HuH-7 (cell line): ENCODE data around the gene CDK4.

Source experiments
- DNase-seq: peaks from one replicate; pipeline ENCODE4 v3.0.0; 2011; ENCODE audit warnings: low spot score

Gene CDK4

GRCh38 chr12:57755454-57756372 lies 3.6 kb upstream of the CDK4 start:
- DNase-seq = peak; percentile 62

DNA sequence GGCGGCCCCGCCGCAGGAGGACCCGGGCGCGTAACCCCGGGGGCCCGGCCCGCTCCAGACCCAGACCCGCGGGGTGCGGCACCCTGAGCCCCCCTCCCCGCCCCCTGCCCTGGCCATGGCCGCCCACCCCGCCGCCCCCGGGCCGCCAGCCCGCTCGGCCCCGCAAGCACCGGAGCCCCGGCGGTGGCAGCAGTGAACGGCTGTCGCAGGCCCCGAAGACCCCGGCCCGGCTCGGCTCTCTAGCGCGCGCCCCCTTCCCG lies 3.0 kb upstream of the CDK4 start:
- DNase-seq = no peak

GRCh38 chr12:57754411-57755193 lies 2.5 kb upstream of the CDK4 start, which contains the start of gene MARCHF9:
Gene MARCHF9, plus strand, starts transcription at chr12:57755103. Its CDS starts 426 bp downstream, at chr12:57755529.
- peak; percentile 88 for DNase-seq

- DNase-seq = no peak
Measured at GRCh38 chr12:57753756-57754337, 1.7 kb upstream of the CDK4 start.

GRCh38 chr12:57752668-57753000 lies 524 bp upstream of the CDK4 start:
- DNase-seq = no peak

GRCh38 chr12:57751432-57751787 lies 700 bp downstream of the CDK4 start:
- DNase-seq = no peak

DNA sequence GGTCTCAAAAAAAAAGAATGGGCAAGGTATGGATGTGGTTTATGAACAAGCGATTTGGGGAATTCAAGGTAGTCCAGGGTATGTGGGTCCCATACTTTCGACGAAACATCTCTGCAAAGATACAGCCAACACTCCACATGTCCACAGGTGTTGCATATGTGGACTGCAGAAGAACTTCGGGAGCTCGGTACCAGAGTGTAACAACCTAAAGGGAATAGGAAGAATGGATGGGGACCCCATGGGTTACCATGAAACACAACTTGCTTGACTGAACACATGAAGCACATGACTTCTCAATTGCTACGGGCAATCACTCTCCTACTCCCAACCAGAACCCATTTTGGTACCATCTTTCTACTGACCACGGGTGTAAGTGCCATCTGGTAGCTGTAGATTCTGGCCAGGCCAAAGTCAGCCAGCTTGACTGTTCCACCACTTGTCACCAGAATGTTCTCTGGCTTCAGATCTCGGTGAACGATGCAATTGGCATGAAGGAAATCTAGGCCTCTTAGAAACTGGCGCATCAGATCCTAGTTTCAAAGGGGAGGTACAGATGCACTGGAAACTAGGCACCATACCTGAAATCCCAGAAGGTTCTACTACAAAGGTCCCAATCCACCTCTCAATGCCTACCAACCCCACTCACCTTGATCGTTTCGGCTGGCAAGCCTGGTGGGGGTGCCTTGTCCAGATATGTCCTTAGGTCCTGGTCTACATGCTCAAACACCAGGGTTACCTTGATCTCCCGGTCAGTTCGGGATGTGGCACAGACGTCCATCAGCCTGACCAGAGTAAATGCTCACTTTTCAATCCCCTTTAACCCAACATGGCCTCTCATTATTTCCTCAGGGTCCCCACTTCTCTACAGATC lies 1.3 kb downstream of the CDK4 start:
- DNase-seq = no peak

DNA sequence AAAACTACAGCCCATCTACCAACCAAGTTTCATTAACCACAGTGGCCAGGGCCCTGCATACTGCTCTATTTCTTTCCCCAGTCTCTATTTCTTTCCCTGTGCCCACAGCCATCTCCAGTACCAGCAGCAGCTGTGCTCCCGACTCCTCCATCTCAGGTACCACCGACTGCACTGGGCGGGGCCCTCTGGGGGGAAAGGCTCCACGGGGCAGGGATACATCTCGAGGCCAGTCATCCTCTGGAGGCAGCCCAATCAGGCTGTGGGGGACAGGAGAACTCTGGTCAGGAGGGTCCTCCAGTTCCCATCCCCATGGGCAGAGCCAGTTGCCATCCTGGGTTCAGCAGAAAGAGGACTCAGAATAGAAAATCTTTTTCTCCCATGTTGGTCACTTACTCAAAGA lies 3.0 kb downstream of the CDK4 start:
- DNase-seq = no peak

GRCh38 chr12:57746025-57746424 lies 6.1 kb downstream of the CDK4 start:
- no peak for DNase-seq

DNA sequence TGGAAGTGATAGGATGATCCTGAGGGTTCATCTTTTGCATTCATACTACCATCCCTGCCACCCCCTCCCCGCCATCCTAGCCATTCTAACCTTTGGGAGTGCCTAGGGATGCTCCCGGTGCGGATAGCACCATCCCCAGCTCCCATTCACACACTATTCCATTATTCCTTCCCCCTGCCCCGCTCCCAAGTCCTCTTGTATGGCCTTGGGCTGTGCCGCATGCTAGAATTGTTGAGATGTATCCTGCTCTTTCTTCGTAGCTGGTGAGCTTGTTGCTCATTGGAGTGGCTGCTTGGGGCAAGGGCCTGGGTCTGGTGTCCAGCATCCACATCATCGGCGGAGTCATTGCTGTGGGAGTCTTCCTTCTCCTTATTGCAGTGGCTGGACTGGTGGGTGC lies 6.6 kb downstream of the CDK4 start:
- DNase-seq = no peak

DNA sequence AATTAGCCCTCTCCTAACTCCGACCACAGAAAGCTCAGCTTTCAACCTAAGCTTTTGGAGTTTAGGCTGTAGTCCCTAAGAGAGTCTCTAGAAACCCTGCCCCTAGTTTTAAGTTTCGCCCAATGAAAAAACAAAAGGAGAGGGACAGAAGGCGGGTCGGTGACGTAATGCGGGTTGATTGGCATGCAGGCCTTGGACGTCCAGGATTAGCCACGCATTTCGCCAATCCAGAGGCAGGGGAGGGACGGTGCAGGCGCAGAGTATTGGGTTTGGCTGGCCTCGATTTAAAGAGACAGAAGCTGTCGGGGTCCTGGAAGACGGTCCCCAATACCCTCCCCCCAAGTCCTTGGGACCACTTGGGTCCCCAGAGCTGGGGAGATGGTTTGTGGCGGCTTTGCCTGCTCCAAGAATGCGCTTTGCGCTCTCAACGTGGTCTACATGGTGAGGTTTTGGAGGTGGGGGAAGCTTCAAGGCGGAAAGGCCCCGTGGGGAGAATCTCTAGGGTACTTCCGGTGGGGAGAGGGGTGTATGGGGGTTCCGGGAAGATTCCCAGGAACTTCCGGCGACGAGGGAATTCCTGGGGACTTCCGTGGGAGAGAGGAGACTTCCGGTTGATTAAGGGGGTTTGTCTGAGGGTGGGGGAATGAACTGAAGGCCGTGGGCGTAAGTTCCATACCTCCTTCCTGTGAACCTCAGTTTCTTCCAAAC lies 7.2 kb downstream of the CDK4 start, which contains the start of gene TSPAN31:
TSS of gene TSPAN31 (plus strand) at position 263 of the 708 bp plus-strand sequence. CDS start at position 379, 116 bp downstream.
- DNase-seq = peak; percentile 95

DNA sequence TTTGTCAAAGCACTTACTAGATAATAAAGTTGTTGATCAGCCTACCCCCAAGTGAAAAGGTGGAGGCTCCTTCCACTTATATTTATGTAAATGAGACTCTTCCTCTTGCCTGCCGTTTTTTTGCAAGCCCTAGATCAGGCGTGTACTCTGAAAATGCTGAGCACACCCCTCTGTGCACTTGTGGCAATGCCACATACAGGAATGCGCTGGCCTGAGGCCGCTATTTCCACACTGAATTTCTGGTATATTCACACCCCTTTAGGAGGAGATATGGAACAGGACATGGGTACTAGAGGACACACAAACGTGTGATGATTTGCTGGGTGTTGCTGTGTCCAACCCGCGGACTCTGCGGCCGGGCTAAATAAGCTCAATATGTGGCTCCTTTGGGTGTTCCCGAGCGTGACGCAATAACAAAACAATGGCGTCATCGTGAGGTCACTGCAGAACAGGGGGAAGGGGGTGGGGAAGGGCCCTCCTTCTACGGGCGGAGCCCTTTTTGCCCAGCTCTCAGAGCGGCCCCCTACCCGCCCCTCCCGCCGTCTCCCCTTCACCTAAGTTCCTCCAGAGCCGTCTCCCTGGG lies 7.8 kb downstream of the CDK4 start:
- peak; percentile 69 for DNase-seq

DNA sequence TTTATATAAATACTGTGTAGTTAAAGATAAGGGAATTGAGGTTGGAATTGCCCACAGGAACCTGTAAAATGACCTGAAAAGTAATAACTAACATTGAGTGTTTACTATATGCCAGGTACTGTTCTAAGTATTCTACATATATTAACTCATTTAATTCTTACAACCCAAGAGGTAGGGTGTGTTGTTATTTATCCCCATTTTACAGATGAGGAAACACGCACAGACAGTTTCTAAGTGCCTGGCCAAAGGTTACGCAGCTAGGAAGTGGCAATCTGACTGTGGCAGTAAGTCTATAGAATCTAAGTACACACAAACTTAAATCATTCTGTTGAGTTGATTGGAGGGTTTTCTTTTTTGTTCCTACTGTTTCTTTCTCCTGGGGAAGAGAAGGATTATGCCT lies 8.3 kb downstream of the CDK4 start:
- no peak for DNase-seq

DNA sequence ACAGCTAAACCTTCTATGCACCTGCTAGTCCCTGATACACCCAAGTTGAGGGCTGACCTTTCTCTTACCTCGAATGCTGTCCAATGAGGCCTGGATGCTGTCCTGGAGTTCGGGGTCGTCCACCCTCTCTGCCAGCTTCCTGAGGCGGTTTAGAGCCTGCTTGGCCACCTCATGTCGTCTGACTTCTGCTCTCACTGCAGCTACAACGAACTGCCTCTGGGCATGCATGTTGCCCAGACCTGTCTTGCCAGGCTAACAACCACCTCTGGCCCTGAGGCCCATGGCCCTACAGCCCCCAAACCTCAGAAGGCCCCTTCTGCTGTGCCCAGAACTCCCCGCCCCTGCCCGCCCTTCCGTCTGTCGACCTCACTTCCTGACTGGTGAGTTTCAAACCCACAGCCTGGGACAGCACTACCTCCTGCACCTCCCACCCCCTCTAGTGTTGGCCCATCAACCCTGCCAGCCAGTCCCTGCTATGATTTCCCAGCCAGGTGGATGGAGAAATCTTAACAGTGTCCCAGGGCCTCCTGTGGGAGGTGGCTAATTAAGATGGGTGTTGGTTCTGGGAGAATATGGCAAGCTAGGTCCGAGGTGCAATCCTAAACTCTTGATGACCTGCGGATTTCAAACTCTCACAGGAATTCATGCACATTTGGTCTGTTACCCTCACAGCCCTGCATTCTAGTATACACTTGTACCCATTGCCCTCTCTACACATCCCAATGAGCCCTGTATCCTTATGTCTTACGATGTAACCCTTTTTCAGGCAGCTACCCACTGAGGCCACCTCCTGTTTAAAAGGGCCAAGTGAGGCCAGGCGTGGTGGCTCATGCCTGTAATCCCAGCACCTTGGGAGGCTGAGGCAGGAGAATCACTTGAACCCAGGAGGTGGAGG lies 10.0 kb downstream of the CDK4 start:
- DNase-seq = peak; percentile 88

GRCh38 chr12:57741413-57741789 lies 10.7 kb downstream of the CDK4 start:
- DNase-seq = no peak

GRCh38 chr12:57740656-57741412 lies 11.3 kb downstream of the CDK4 start:
- DNase-seq = no peak

GRCh38 chr12:57739914-57740538 lies 12.1 kb downstream of the CDK4 start:
- DNase-seq = no peak

GRCh38 chr12:57739387-57739786 lies 12.7 kb downstream of the CDK4 start:
- no peak for DNase-seq
